ENCODE measurements around the gene SMS. TPM values are rescaled to one million over a fixed set of nuclear protein-coding genes. Genes with fewer than 3 reads are reported as not detected.

SMS gene
- polyA plus RNA-seq, 3 donors, result 161 to 170 (median 164) TPM

GRCh38 chrX:21975242-21975641 is 34.7 kb downstream of the SMS start:
- no peak for DNase-seq (ENCODE audit: low read depth in 3 of 3, low spot score in 2 of 3)

- DNase-seq (ENCODE audit: low read depth in 3 of 3, low spot score in 2 of 3), result no peak
These were observed 35.3 kb downstream of the SMS start for GRCh38 chrX:21975812-21976211.

DNA sequence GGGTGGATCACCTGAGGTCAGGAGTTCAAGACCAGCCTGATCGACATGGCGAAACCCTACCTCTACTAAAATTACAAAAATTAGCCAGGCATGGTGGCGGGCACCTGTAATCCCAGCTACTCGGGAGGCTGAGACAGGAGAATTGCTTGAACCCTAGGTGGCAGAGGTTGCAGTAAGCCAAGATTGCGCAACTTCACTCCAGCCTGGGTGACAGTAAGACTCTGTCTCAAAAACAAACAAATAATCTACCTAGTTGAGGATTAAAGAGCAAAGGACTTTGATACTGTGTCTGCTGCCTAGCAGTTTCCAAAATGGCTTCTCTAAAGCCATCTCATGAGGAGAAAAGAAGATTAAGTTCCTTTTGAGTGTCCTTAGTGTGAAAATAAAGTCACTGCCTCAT is 37.8 kb downstream of the SMS start:
- no peak for DNase-seq (ENCODE audit: low read depth in 3 of 3, low spot score in 2 of 3)

DNA sequence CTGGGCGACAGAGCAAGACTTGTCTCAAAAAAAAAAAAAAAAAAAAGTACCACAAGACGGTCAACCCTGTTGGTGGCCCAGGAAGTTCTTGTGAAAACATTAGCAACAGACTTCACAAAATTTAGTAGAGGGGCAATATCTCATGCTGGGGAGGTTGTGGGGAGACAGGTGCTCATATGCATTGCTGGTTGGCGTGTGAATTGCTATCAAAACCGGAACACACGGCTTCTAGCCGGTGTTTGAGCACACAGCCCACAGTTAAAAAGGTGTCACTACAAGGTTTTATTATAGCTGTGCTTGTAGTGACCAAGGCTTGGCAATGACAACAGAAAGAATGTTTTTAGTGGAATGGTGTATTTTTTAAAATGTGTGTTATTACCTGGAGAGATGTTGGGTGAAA is 41.8 kb downstream of the SMS start:
- DNase-seq (ENCODE audit: low read depth in 3 of 3, low spot score in 2 of 3), result no peak

- peak; percentile 41 to 47 (median 44) for DNase-seq (ENCODE audit: low read depth in 3 of 3, low spot score in 2 of 3)
These were observed 44.8 kb downstream of the SMS start for GRCh38 chrX:21985332-21985777.

GRCh38 chrX:21986596-21986995 is 46.1 kb downstream of the SMS start:
- no peak for DNase-seq (ENCODE audit: low read depth in 3 of 3, low spot score in 2 of 3)

DNA sequence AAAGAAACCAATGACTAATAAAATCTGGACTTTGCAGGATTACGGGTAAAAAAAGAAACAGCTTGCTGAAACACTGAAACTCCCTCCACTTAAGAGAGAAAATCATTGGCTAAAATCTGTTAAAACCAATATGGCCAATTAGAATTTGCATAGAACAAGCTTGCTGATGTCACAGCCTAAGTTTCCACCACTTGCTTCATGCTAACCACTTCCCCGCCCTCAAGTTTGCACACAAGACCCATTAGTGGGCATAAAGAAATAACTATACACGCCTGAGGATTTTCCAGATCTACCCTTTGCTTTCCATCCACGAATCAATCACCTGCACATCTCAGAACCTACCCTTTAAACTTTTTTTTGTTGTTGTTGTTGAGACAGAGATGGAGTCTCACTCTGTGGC is 48.9 kb downstream of the SMS start:
- no peak for DNase-seq (ENCODE audit: low read depth in 3 of 3, low spot score in 2 of 3)

- DNase-seq (ENCODE audit: low read depth in 3 of 3, low spot score in 2 of 3), result no peak
These were observed 50.3 kb downstream of the SMS start for GRCh38 chrX:21990832-21991231.

DNA sequence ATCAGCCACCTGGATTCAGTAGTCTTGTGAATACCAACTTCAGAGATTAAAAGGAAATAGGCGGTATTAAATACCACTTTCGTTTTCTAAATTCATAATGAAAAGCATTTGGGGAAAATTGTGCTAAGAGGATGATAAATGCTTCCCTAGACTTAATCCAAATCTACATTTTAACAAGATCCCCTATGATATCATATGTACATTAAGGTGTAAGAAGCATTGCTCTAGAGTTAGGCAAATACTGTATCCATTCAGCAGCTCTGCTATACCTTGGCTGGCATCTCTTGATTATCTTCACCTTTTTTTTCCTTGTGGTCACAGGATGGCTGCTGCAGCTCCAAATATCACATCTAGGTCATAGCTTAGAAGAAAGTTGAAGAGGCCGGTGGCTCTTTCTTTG is 51.0 kb downstream of the SMS start:
- no peak for DNase-seq (ENCODE audit: low read depth in 3 of 3, low spot score in 2 of 3)

- no peak for DNase-seq (ENCODE audit: low read depth in 3 of 3, low spot score in 2 of 3)
These were observed 52.8 kb downstream of the SMS start for GRCh38 chrX:21993265-21993664.

DNA sequence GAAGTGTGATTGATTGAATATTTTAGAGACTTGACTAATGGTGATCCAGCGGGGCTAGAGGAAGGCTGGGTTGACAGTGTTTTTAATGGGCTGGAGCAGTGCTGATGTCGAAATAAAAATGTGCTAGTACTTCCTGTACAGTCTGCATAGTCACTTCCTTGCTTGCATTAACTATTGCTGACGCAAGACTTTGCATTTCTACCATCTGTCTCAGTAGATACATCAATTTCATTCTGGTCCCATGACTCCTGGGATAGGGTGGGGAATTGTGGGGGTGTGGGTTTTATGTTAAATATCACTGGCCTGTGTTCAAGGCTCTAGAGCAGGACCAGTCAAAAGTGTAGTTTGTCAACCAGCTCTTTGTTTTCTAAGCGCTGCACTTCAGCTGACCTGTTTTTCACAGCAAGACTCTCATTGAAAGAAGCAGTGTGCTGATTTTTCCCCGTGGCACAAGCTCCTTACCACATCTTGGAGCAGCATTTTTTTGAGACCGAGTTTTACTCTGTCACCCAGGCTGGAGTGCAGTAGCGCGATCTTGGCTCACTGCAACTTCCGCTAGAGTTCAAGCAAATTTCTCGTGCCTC is 56.5 kb downstream of the SMS start:
- no peak for DNase-seq (ENCODE audit: low read depth in 3 of 3, low spot score in 2 of 3)

DNA sequence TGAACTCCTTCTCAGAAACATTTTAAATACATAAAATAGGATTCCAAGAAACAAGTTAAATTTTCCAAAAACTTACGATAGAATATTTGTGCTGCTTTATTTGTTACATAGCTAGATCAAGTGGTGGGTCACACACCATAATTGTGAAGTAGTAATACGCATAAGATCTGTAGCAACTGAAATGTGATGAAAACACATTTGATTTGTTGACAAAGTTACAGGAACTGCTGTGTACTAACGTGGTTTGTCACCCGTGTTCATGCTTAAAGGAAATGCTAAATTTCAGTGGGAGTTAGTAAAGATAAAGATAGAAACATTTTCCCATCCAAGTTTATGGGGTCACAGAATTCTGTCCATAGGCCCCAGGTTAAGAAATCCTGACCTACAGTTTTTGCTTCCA is 57.5 kb downstream of the SMS start:
- no peak for DNase-seq (ENCODE audit: low read depth in 3 of 3, low spot score in 2 of 3)

DNA sequence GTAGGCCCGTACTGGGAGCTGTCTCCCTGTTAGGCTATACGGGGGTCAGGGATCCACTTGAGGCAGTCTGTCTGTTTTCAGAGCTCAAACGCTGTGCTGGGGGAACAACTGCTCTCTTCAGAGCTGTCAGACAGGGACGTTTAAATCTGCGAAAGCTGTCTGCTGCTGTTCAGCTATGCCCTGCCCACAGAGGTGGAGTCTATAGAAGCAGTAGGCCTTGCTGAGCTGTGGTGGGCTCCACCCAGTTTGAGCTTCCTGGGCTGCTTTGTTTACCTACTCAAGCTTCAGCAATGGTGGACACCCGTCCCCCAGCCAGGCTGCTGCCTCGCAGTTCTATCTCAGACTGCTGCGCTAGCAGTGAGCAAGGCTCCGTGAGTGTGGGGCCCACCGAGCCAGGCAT is 64.4 kb downstream of the SMS start:
- no peak for DNase-seq (ENCODE audit: low read depth in 3 of 3, low spot score in 2 of 3)

GRCh38 chrX:22012051-22012450 is 71.5 kb downstream of the SMS start:
- no peak for DNase-seq (ENCODE audit: low read depth in 3 of 3, low spot score in 2 of 3)

DNA sequence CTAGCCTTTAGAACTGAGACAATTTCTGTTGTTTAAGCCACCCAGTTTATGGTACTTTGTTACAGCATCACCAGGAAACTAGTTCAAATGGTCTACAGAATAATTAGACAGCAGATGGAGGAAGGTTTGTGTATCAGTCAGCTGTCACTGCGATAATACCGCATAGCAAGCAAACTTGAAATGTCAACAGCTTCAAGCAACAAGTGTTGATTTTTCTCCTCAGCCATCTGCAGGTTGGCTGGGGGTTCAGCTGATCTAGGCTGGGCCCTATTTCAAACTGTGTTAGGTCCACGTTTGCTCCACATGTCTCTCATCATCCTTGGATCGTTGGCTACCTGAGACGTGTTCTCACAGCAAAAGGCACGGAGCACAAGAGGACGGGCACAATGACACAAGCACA is 72.4 kb downstream of the SMS start:
- no peak for DNase-seq (ENCODE audit: low read depth in 3 of 3, low spot score in 2 of 3)

GRCh38 chrX:22015139-22015750 is 74.7 kb downstream of the SMS start:
- DNase-seq (ENCODE audit: low read depth in 3 of 3, low spot score in 2 of 3), result no peak

DNA sequence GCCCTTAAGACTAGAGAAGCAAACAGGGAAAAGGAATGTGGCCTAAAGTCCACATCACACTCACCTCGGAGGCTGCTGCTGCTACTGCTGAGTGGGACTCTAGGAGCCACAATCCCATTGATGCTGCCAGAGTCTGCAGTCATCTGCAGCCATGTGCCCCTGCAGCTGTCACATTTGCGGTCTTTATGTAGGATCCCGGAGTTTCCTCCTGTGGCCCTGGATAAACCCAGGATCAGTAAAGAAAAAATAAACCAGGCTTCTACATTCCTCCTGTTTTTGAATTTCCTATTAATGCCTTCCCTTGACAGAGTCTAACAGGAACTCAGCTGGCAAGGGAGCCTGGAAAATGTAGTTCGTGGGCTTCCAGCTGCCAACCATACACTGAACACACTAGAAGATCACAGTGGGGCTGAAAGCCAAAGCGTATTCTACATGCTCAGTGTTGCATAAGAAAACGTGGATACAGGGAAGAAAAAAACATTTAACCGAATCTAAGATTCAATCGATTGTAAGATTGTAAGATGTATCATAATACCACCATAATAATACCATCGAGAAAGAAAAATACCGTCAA is 81.3 kb downstream of the SMS start:
- DNase-seq (ENCODE audit: low read depth in 3 of 3, low spot score in 2 of 3), result no peak

DNA sequence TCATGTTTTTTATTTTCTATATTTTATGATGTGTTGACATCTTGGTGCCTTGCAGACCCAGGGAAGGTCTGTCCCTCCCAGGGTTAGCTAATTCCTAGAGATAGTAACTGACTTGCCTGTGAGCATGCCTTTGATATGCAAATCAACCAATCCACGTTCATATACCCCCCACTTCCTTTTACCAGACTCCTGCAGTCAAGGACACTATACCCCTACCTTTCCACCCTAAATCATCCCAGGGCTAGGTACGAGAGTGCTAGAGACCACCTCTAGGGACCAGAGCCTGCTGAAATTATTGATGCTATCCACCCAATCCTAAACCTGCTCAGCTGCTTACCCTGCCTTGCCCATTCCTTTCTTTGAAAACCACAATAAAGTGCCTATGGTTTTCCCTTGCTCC is 84.1 kb downstream of the SMS start:
- DNase-seq (ENCODE audit: low read depth in 3 of 3, low spot score in 2 of 3), result no peak

- no peak for DNase-seq (ENCODE audit: low read depth in 3 of 3, low spot score in 2 of 3)
These were observed 85.2 kb downstream of the SMS start for GRCh38 chrX:22025751-22026150.

- DNase-seq (ENCODE audit: low read depth in 3 of 3, low spot score in 2 of 3), result no peak
These were observed 86.2 kb downstream of the SMS start for GRCh38 chrX:22026731-22027130.

- DNase-seq (ENCODE audit: low read depth in 3 of 3, low spot score in 2 of 3), result no peak
These were observed 91.6 kb downstream of the SMS start, which contains the start of gene PHEX for GRCh38 chrX:22032084-22032483. Gene PHEX (plus strand): TSS chrX:22032325. CDS start chrX:22033006, 681 bp downstream.

GRCh38 chrX:22032506-22032905 is 92.0 kb downstream of the SMS start:
- DNase-seq (ENCODE audit: low read depth in 3 of 3, low spot score in 2 of 3), result no peak
